GM23338 (cell line): ENCODE results near the gene ZCCHC2. TPM values are rescaled to one million over a fixed set of nuclear protein-coding genes. Genes with fewer than 3 reads are reported as not detected.

Experiments used
- ATAC-seq: fragments of 200-7000 bp; cut with Tn5 transposase; 3 replicates; pipeline ENCODE4 v1.9.1; 2020
- DNase-seq: peaks from one replicate; pipeline ENCODE4 v3.0.0-alpha.2; 2015; ENCODE audit warnings: low spot score
- H2AFZ ChIP-seq: fragments of 200-600 bp; sonication (generic); 2 replicates; pipeline ENCODE4 v1.8.0; 2016; ENCODE audit warnings: antibody characterized with exemption, mild to moderate bottlenecking, moderate library complexity
- H3F3A ChIP-seq: fragments of 200-600 bp; sonication (generic); replicated peaks from 2 replicates; pipeline ENCODE4 v1.8.0; 2017; ENCODE audit warnings: antibody characterized with exemption, mixed run types, low read depth
- H3K27ac ChIP-seq: fragments of 200-600 bp; sonication (generic); 2 replicates; pipeline ENCODE4 v1.6.1; 2016; ENCODE audit warnings: low read depth
- H3K27me3 ChIP-seq: fragments of 200-600 bp; sonication (generic); 2 replicates; pipeline ENCODE4 v1.8.0; 2016; ENCODE audit warnings: mild to moderate bottlenecking, mixed run types, moderate library complexity; ENCODE audit not compliant: insufficient read depth
- H3K36me3 ChIP-seq: fragments of 200-600 bp; sonication (generic); 2 replicates; pipeline ENCODE4 v1.8.0; 2016; ENCODE audit warnings: mild to moderate bottlenecking; ENCODE audit not compliant: insufficient read depth
- H3K4me1 ChIP-seq: fragments of 200-600 bp; sonication (generic); 2 replicates; pipeline ENCODE4 v1.8.0; 2016; ENCODE audit warnings: mild to moderate bottlenecking, moderate library complexity; ENCODE audit not compliant: insufficient read depth
- H3K4me2 ChIP-seq: fragments of 200-600 bp; sonication (generic); 2 replicates; pipeline ENCODE4 v1.7.1; 2017; ENCODE audit warnings: mixed run types
- H3K4me3 ChIP-seq: fragments of 200-600 bp; sonication (generic); 2 replicates; pipeline ENCODE4 v1.6.1; 2016; ENCODE audit warnings: mixed run types
- H3K79me2 ChIP-seq: fragments of 200-600 bp; sonication (generic); replicated peaks from 2 replicates; pipeline ENCODE4 v1.8.0; 2017; ENCODE audit warnings: mild to moderate bottlenecking; ENCODE audit not compliant: insufficient read depth
- H3K9me2 ChIP-seq: fragments of 200-600 bp; sonication (generic); 2 replicates; pipeline ENCODE4 v1.8.0; 2017; ENCODE audit not compliant: insufficient read depth
- H4K20me1 ChIP-seq: fragments of 200-600 bp; sonication (generic); replicated peaks from 2 replicates; pipeline ENCODE4 v1.8.0; 2017; ENCODE audit warnings: mild to moderate bottlenecking; ENCODE audit not compliant: insufficient read depth
- H3K27ac Mint-ChIP-seq: 2 replicates; pipeline ENCODE4 v1.8.0; 2020; ENCODE audit warnings: inconsistent platforms, mild to moderate bottlenecking, moderate library complexity, mixed read lengths
- H3K27me3 Mint-ChIP-seq: 3 replicates; pipeline ENCODE4 v1.8.0; 2022; ENCODE audit warnings: low read depth, mild to moderate bottlenecking, moderate library complexity, mixed read lengths, inconsistent platforms; ENCODE audit not compliant: insufficient read depth, poor library complexity
- H3K36me3 Mint-ChIP-seq: 3 replicates; pipeline ENCODE4 v1.8.0; 2021; ENCODE audit warnings: low read depth, mild to moderate bottlenecking, inconsistent platforms, moderate library complexity, mixed read lengths
- H3K4me1 Mint-ChIP-seq: 3 replicates; pipeline ENCODE4 v1.8.0; 2020; ENCODE audit warnings: mild to moderate bottlenecking, inconsistent platforms, mixed read lengths
- H3K4me3 Mint-ChIP-seq: 3 replicates; pipeline ENCODE4 v1.8.0; 2021; ENCODE audit warnings: moderate library complexity, mild to moderate bottlenecking, inconsistent platforms, mixed read lengths
- H3K9me3 Mint-ChIP-seq: 3 replicates; pipeline ENCODE4 v1.8.0; 2020; ENCODE audit warnings: moderate library complexity, mild to moderate bottlenecking, inconsistent platforms, mixed read lengths
- CREB1 ChIP-seq: fragments of 250-450 bp; sonication (Bioruptor Pico); IDR thresholded peaks from 2 replicates; pipeline ENCODE4 v1.5.0; 2020; ENCODE audit warnings: low read depth, mild to moderate bottlenecking, moderate library complexity
- CTCF ChIP-seq, 2 experiments: fragments of 200-600 bp in 1 of 2; sonication (generic) in 1 of 2; conservative IDR thresholded peaks; 2 replicates each; pipeline versions ENCODE4 v1.5.1 to v1.6.1; 2016 to 2017; ENCODE audit warnings: antibody characterized with exemption in 2 of 2, low read depth in 2 of 2, mild to moderate bottlenecking in 2 of 2, moderate library complexity in 1 of 2
- ETS1 ChIP-seq: IDR thresholded peaks from 2 replicates; pipeline ENCODE4 v1.6.1; 2016; ENCODE audit warnings: antibody characterized with exemption
- EZH2 ChIP-seq: fragments of 200-600 bp; sonication (generic); IDR thresholded peaks from one replicate; pipeline ENCODE4 v1.8.0; 2017; ENCODE audit warnings: antibody characterized with exemption, mild to moderate bottlenecking, low read depth; ENCODE audit not compliant: unreplicated experiment
- EZH2phosphoT487 ChIP-seq: fragments of 200-600 bp; sonication (generic); IDR thresholded peaks from one replicate; pipeline ENCODE4 v1.8.1; 2018; ENCODE audit warnings: antibody characterized with exemption; ENCODE audit not compliant: unreplicated experiment
- JUNB ChIP-seq: IDR thresholded peaks from one replicate; pipeline ENCODE4 v1.6.1; 2016; ENCODE audit warnings: antibody characterized with exemption; ENCODE audit not compliant: unreplicated experiment
- NANOG ChIP-seq: IDR thresholded peaks from 2 replicates; pipeline ENCODE4 v1.6.1; 2016; ENCODE audit warnings: antibody characterized with exemption, borderline replicate concordance
- POLR2AphosphoS5 ChIP-seq: IDR thresholded peaks from 2 replicates; pipeline ENCODE4 v1.6.1; 2016; ENCODE audit warnings: antibody characterized with exemption, low read depth
- REST ChIP-seq: IDR thresholded peaks from one replicate; pipeline ENCODE4 v1.6.1; 2018; ENCODE audit warnings: antibody characterized with exemption; ENCODE audit not compliant: unreplicated experiment
- STAT1 ChIP-seq: IDR thresholded peaks from one replicate; pipeline ENCODE4 v1.6.1; 2016; ENCODE audit warnings: antibody characterized with exemption; ENCODE audit not compliant: unreplicated experiment
- ZNF114 ChIP-seq: fragments of 250-450 bp; sonication (Bioruptor Pico); IDR thresholded peaks from 2 replicates; pipeline ENCODE4 v1.5.0; 2020; ENCODE audit warnings: mild to moderate bottlenecking, moderate library complexity
- ZNF331 ChIP-seq: fragments of 250-450 bp; sonication (Bioruptor Pico); IDR thresholded peaks from 2 replicates; pipeline ENCODE4 v1.5.0; 2020; ENCODE audit warnings: low read depth, mild to moderate bottlenecking, moderate library complexity
- ZNF462 ChIP-seq: fragments of 250-450 bp; sonication (Bioruptor Pico); IDR thresholded peaks from 2 replicates; pipeline ENCODE4 v1.5.0; 2020; ENCODE audit warnings: mild to moderate bottlenecking, moderate library complexity
- polyA plus RNA-seq: library from polyadenylated mRNA; unstranded; fragments of >200 nt; fragmentation: Nextera tagmentation; extraction: Ambion mirVana; gene quantifications from 2 replicates; pipeline ENCODE4 v1.2.1, GENCODE V29; 2016
- total RNA-seq: library from RNA; depleted of rRNA; stranded (reverse); fragments of >200 nt; shearing (Covaris generic); gene quantifications from 2 replicates; pipeline ENCODE4 v1.2.3, GENCODE V29; 2014

The ZCCHC2 gene
- total and polyA plus RNA-seq, 2 experiments from 2014 or later: 5.4 to 15.4 TPM

GRCh38 chr18:62506495-62507143 is 16.2 kb upstream of the ZCCHC2 start:
- no peak for TF ChIP-seq NANOG
- TF ChIP-seq ZNF462 (CRISPR knock-in tag): no peak
- no peak for TF ChIP-seq CREB1 (CRISPR knock-in tag)
- no peak for TF ChIP-seq EZH2
- TF ChIP-seq EZH2phosphoT487: no peak
- no peak for TF ChIP-seq CTCF (conservative IDR thresholded peaks at IDR 0.05; ENCODE audit: low read depth in 2 of 2)
- TF ChIP-seq JUNB: no peak
- no peak for TF ChIP-seq POLR2AphosphoS5
- no peak for TF ChIP-seq REST
- no peak for TF ChIP-seq ETS1
- TF ChIP-seq ZNF331 (CRISPR knock-in tag): no peak
- TF ChIP-seq STAT1: no peak
- no peak for TF ChIP-seq ZNF114 (CRISPR knock-in tag)
- H3K36me3 Mint-ChIP-seq: no peaks in the 10 kb centered on the region
- Histone ChIP-seq H2AFZ (peak overlapping the region; percentile 59; the same call in 1 of the 2 replicates), H3K4me1 (no peaks in the 10 kb centered on the region), H3K4me2 (no peak overlapping the region), H3K36me3 (no peaks in the 10 kb centered on the region), H3K9me2 (no peaks in the 10 kb centered on the region), H3K4me3 (no peak overlapping the region), H4K20me1 (no peaks in the 10 kb centered on the region), H3K27ac (no peak overlapping the region), H3K79me2 (no peaks in the 10 kb centered on the region), H3F3A (no peaks in the 10 kb centered on the region), H3K27me3 (no peaks in the 10 kb centered on the region)
- H3K4me1 Mint-ChIP-seq: no peaks in the 10 kb centered on the region; the same call in 2 of the 3 replicates
- peaks cover 2% of the 10 kb centered on the region for H3K27me3 Mint-ChIP-seq
- H3K9me3 Mint-ChIP-seq: no peaks in the 10 kb centered on the region; the same call in 2 of the 3 replicates
- H3K27ac Mint-ChIP-seq: no peak overlapping the region
- ATAC-seq: no peak
- no peak overlapping the region for H3K4me3 Mint-ChIP-seq
- DNase-seq: no peak
